A673 (cell line): Measurements from ENCODE around the gene GTF3C1. TPM values are rescaled to one million over a fixed set of nuclear protein-coding genes. Genes with fewer than 3 reads are reported as not detected.
"Not testable (repeated sequence)": the region's sequence is repeated elsewhere in the genome, so short reads cannot be mapped to it uniquely, and the experiment has no call there.

Experiments
- BruUV-seq: library from RNA; stranded (reverse); fragments of 400-500 nt; replicated peaks from 2 replicates; lab custom pipeline; 2021; lab: Mats Ljungman, UMichigan
- CTCF ChIA-PET: fragments of 300-600 bp; sonication (Branson Sonifier 250); formaldehyde crosslinking; loops from one replicate; lab custom pipeline; 2022; ENCODE audit warnings: antibody characterized with exemption; lab: Charles Lee
- POLR2A ChIA-PET: fragments of 300-600 bp; sonication (Branson Sonifier 250); formaldehyde crosslinking; loops from one replicate; lab custom pipeline; 2022; ENCODE audit warnings: antibody characterized with exemption; ENCODE audit not compliant: low non-redundant PET; lab: Charles Lee
- DNase-seq: peaks from one replicate; pipeline ENCODE4 v3.0.0-alpha.2; 2015; ENCODE audit warnings: low spot score
- H3K27ac ChIP-seq: fragments of 200-600 bp; sonication (generic); 2 replicates; pipeline ENCODE4 v1.5.1; 2016; ENCODE audit warnings: mixed run types, low read depth, mild to moderate bottlenecking, mixed read lengths, antibody characterized with exemption, low read length; ENCODE audit not compliant: poor library complexity, severe bottlenecking
- H3K27me3 ChIP-seq: fragments of 200-600 bp; sonication (generic); replicated peaks from 2 replicates; pipeline ENCODE4 v1.6.1; 2017; ENCODE audit warnings: mixed run types, low read depth, mild to moderate bottlenecking, mixed read lengths, antibody characterized with exemption, low read length; ENCODE audit not compliant: insufficient read depth, poor library complexity
- H3K36me3 ChIP-seq: fragments of 200-600 bp; sonication (generic); 2 replicates; pipeline ENCODE4 v1.6.1; 2016; ENCODE audit warnings: mixed run types, mild to moderate bottlenecking, mixed read lengths, antibody characterized with exemption, low read length; ENCODE audit not compliant: insufficient read depth, poor library complexity, severe bottlenecking
- H3K4me1 ChIP-seq: fragments of 200-600 bp; sonication (generic); 2 replicates; pipeline ENCODE4 v1.6.1; 2017; ENCODE audit warnings: mixed run types, mild to moderate bottlenecking, mixed read lengths, antibody characterized with exemption, low read length; ENCODE audit not compliant: insufficient read depth, poor library complexity, severe bottlenecking
- H3K4me3 ChIP-seq: fragments of 200-600 bp; sonication (generic); 2 replicates; pipeline ENCODE4 v1.5.1; 2016; ENCODE audit warnings: low read depth, mixed run types, mild to moderate bottlenecking, mixed read lengths, low read length; ENCODE audit not compliant: poor library complexity, severe bottlenecking
- H3K9me3 ChIP-seq: fragments of 200-600 bp; sonication (generic); 2 replicates; pipeline ENCODE4 v1.6.1; 2016; ENCODE audit warnings: mixed run types, low read depth, mild to moderate bottlenecking, mixed read lengths, antibody characterized with exemption, low read length; ENCODE audit not compliant: poor library complexity, severe bottlenecking
- CTCF ChIP-seq: fragments of 300-800, 200-600 bp; sonication (generic); conservative IDR thresholded peaks from 2 replicates; pipeline ENCODE4 v1.5.1; 2017; ENCODE audit warnings: low read depth, mild to moderate bottlenecking, antibody characterized with exemption, low read length, moderate library complexity, mixed read lengths
- EZH2 ChIP-seq: fragments of 200-600 bp; sonication (generic); IDR thresholded peaks from 2 replicates; pipeline ENCODE4 v1.6.1; 2017; ENCODE audit warnings: borderline replicate concordance, low read depth, mild to moderate bottlenecking, mixed read lengths, antibody characterized with exemption, low read length; ENCODE audit not compliant: poor library complexity, severe bottlenecking
- intact Hi-C: fragments of 100-400 bp; cut with micrococcal nuclease; formaldehyde crosslinking; loops from one replicate; pipeline ENCODE4 v1.10.0; 2022; ENCODE audit not compliant: unreplicated experiment
- total RNA-seq: library from RNA; stranded (reverse); gene quantifications from 2 replicates; pipeline ENCODE4 v1.2.3, GENCODE V29; 2021

GTF3C1 gene
- total RNA-seq, 1 experiment from 2014 or later, result 94.2 TPM

GRCh38 chr16:27571433-27572326 is 22.0 kb upstream of the GTF3C1 start:
- CTCF ChIA-PET, result no interaction called here
- POLR2A ChIA-PET, result no interaction called here
- no peaks in the 10 kb centered on the region for H3K36me3 ChIP-seq
- no peaks in the 10 kb centered on the region for H3K27me3 ChIP-seq
- TF ChIP-seq CTCF, result no peak
- TF ChIP-seq EZH2, result no peak
- intact Hi-C loops, result no loop called here
- H3K4me1 ChIP-seq, result peaks cover 3% of the 10 kb centered on the region
- H3K27ac ChIP-seq, result peak overlapping the region; percentile 37
- H3K9me3 ChIP-seq, result no peaks in the 10 kb centered on the region
- DNase-seq, result no peak
- BruUV-seq, result no TSS peak
- H3K4me3 ChIP-seq, result no peak overlapping the region

GRCh38 chr16:27570986-27571385 is 21.3 kb upstream of the GTF3C1 start:
- H3K4me1 ChIP-seq, H3K4me3 ChIP-seq, POLR2A ChIA-PET, DNase-seq, CTCF ChIA-PET, BruUV-seq, intact Hi-C loops, H3K27ac ChIP-seq, H3K36me3 ChIP-seq, H3K27me3 ChIP-seq, H3K9me3 ChIP-seq: not testable (repeated sequence)

GRCh38 chr16:27568077-27568476 is 18.4 kb upstream of the GTF3C1 start:
- no TSS peak for BruUV-seq
- H3K36me3 ChIP-seq, result no peaks in the 10 kb centered on the region
- H3K27ac ChIP-seq, result no peak overlapping the region
- H3K4me1 ChIP-seq, result peaks cover 3% of the 10 kb centered on the region
- ChIA-PET CTCF (no interaction called here), POLR2A (no interaction called here)
- no peak overlapping the region for H3K4me3 ChIP-seq
- intact Hi-C loops, result no loop called here
- H3K9me3 ChIP-seq, result no peaks in the 10 kb centered on the region
- TF ChIP-seq CTCF (no peak), EZH2 (no peak)
- no peak for DNase-seq
- H3K27me3 ChIP-seq, result no peaks in the 10 kb centered on the region
